Endometrial microvascular endothelial cells (primary cell): Measurements from ENCODE around the gene GET4. TPM values are rescaled to one million over a fixed set of nuclear protein-coding genes. Genes with fewer than 3 reads are reported as not detected.
"Not testable (repeated sequence)": the region's sequence is repeated elsewhere in the genome, so short reads cannot be mapped to it uniquely, and the experiment has no call there.

ENCODE experiments used
- in situ Hi-C: cut with HindIII; loops from 2 replicates; pipeline ENCODE4 v1.10.0; 2017; ENCODE audit warnings: low sequenced_read_pairs, low pct_unique_long_range_greater_than_20kb; ENCODE audit errors: inconsistent ontology term
- total RNA-seq: library from RNA; depleted of rRNA; stranded (reverse); fragments of >200 nt; gene quantifications from one replicate; pipeline ENCODE4 v1.2.3, GENCODE V29; 2015; ENCODE audit errors: inconsistent ontology term

The GET4 gene
- total RNA-seq, 1 donor from 2014 or later, result 45.6 TPM

DNA sequence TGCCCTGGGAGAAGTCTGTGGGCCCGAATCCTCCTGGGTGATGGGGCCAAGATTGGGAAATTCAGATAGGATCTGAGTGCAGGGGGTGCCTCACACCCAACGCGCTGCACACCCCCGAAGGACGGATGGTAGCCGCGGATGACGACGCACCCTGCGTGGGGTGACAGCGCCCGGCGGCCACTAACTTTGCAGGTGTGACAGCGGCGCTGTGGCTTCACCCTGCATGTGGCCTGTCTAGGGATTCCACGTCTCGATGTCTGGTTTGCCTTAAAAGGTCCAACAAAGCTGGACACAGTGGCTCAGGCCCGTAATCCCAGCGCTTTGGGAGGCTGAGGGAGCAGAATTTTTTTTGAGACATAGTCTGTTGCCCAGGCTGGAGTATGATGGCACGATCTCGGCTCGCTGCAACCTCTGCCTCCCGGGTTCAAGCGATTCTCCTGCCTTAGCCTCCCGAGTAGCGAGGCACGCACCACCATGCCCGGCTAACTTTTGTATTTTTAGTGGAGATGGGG, 59.6 kb downstream of the GET4 start:
- in situ Hi-C loops, result no loop called here

DNA sequence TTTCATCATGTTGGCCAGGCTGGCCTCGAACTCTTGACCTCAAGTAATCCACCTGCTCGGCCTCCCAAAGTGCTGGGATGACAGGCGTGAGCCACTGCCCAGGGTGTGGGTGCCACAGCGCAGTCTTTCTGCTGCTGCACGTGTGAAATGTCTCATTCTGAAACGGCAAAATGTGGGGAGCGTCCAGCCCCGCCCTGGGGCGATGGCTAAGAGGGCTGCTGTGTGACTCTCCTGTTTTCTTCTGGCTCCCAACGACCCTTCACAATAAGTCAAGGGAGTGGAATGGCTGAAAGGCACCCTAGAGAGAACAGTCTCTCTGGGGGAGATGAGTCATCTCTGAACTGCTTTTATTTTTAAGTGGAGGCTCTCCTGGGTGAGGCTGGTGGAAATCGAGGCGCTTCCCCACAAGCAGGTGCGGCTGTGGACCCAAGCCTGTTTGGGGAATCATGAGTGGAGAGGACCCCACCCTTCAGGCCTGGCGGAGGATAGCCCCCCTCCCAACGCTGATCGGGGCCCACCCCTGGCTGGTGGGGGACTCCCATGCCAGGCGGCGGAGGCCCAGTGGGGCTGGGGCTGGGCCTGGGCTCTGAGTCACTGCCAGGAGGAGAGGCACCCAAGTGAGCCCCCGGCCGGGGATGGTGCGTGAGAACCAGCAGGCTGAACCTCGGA, 60.2 kb downstream of the GET4 start:
- in situ Hi-C loops, result no loop called here

DNA sequence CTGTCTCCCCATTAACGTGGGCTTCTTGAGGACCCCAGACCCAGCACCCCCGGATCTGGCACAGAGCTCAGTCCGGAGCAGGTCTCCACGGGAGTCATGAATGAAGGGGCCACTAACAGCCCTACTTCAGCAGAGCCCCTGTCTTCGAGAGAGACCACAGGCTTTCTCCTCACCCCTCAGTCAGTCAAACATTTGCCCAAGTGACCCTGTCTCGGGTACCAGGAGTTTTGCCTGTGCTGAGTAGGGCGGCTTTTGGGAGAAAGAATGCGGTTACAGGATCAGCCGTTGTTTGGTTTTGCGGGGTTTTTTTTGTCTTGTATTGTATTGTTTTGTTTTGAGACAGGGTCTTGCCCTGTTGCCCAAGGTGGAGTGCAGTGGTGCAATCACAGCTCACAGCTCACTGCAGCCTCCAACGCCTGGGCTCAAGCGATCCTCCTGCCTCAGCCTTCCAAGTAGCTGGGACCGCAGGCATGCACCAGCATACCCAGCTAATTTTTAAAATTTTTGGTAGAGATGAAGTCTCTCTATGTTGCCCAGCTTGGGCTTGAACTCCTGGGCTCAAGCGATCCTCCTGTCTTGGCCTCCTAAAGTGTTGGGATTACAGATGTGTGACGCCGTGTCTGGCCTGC, 61.6 kb downstream of the GET4 start:
- in situ Hi-C loops, result no loop called here

DNA sequence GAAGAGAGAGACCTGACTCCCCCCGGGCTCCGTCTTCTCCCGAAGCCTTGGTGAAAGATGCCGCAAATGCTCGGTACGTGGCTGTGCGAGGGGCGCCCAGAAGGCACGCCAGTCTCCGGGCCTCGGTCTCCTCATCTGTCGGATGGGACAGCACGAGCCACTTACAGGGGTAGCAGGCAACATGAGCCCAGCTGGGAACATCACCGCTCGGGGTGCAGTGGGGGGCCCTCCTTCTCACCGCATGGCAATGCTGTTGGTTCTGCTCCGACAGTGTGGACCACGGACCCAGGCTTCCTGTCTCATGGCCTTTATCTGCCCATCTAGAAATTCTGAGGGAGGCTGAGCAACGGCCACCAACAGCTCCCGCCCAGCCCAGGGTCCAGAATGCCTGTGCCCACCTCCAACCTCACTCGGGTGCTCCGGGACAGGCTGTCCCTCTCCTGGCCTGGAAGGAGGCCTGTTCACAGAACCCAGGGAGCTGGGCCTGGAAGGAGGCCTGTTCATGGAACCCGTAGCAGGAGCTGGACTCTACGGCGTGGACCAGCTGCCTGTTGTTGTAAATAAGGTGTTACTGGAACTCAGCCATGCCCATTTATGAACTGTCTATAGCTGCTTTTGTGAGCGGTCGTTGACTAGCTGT, 62.3 kb downstream of the GET4 start:
- in situ Hi-C loops, result no loop called here

DNA sequence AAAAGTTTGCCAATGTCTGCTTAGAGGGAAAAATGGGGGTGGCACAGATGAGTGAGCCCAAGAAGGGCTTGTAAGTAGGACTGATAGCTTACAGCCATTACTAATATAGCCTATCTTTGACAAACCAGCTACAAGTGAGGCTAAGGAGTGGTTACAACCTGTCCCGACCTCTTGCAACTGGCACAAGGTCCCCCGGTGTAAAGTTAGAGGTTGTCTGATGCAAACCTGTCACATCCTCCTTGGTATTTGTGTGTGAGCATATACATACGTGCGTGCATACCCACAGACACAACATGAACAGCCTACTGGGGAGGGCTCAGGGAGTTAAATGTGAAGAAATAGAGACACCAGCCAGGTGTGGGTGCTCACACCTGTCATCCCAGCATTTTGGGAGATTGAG, 63.5 kb downstream of the GET4 start:
- in situ Hi-C loops, result no loop called here

DNA sequence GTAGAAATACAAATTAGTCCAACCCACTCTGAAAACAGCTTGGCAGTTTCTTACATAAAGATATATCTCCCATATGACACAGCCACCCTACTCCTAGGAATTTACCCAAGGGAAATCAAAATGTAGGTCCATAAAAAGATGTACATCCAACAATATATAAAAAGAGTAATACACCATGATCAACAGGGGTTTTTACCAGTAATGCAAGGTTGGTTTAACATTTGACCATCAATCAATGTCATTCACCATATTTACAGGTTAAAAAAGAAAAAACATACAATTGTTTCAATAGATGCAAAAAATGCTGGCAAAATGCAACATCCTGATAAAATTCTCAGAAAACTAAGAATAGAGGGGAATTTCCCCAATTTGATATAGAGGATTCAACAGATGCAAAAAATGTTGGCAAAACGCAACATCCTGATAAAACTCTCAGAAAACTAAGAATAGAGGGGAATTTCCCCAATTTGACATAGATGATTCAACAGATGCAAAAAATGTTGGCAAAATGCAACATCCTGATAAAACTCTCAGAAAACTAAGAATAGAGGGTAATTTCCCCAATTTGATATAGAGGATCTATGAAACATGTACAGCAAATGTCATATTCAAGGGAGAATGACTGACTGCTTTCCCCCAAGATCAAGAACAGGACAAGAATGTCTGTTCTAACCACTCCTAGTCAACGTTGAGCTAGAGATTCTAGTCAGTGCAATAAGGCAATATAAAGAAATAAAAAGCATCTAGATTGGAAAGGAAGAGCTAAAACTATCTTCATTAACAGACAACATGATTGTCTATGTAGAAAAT, 64.5 kb downstream of the GET4 start:
- in situ Hi-C loops, result no loop called here

DNA sequence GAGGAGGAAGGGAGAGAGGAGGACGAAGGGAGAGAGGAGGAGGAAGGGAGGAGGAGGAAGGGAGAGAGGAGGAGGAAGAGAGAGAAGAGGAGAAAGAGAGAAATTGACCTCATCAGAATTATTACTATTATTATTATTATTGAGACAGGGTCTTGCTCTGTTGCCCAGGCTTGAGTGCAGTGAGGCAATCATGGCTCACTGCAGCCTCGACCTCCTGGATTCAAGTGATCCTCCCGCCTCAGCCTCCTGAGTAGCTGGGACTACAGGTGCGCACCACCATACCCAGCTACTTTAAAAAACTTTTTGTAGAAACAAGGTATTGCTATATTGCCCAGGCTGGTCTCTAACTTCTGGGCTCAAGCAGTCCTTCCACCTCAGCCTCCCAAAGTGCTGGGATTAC, 67.4 kb downstream of the GET4 start:
- in situ Hi-C loops, result not testable (repeated sequence)

DNA sequence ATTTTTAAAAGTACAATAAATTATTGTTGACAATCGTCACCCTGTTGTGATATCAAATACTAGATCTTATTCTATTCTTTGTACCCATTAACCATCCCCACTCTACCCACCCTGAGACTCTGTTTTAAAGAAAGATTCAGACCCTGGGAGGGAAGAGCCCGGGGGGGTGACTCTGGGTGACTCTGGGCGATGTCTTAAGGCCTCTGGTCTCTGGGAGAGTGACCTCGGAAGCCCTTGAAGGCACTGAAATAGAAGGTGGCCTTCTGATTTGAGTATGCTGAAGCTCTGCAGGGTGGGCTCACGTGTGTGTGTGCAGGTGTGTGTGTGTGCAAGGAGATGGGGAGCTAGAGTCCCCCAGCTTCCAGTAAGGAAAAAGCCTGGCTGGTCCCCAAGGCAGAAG, 68.4 kb downstream of the GET4 start:
- in situ Hi-C loops, result no loop called here

DNA sequence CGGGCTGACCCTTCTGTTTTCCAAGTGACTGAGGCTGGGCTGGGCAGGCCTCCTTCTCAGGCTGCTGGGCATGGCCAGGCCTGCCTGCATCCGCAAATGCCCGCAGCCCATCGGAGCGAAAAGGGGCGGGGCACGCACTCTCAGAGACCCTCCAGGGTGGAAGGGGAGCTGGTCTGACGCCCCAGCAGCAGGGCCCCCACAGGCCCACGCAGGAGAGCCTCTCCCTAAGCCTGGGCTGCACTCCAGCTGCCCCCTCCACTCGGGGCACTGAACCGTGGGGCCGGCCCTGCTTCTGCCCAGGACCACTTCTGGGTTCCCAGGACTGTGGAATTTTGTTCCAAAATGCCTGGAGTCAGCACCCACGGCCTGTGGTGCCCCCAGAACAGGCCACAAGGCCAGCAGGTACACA, 68.8 kb downstream of the GET4 start:
- in situ Hi-C loops, result no loop called here

DNA sequence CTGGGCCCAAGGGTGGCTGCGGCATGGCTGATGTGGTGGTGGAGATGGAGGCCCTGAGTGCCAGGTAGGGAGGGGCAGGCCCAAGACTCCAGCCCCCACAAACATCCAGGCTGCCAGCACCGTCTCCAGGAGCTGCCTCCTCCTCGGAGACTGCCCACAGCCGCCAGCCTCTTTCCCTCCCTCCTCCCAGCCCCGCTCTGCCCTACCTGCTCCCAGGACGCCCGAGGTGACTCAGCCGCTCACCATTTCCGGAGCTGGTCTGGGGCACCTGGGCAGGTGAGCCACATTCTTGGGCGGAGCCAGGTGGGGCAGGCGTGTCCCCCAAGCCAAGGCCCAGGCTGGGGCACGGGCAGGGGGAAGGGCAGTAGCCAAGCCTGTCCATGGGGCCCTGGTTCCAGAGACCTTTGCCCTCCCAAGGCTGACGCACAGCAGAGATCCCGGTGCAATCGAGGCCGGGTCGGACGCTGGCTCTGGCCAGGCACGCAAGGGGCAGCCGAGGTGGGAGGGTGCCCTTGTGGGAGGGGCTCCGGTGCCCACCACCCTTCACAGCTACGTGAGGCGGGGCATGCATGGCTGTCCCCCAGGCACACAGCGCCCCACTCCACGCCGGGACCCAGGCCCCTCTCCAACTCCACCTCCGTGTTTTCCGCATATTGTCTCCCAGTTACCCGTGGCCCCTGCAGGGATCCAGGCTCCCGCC, 69.4 kb downstream of the GET4 start:
- in situ Hi-C loops, result no loop called here

Other genes starting within 250 kb of the GET4 start
- 55.6 TPM for gene DNAAF5, start 149.9 kb upstream of the GET4 start, total RNA-seq
- 17.2 TPM for gene PRKAR1B, start 149.3 kb upstream of the GET4 start, total RNA-seq
- gene SUN1, start 44.1 kb upstream of the GET4 start, total RNA-seq, result 100 TPM
- 6.4 TPM for gene ADAP1, start 78.1 kb downstream of the GET4 start, total RNA-seq
- gene COX19, start 99.0 kb downstream of the GET4 start, total RNA-seq, result 5.6 TPM
- not detected for gene CYP2W1, start 106.6 kb downstream of the GET4 start, total RNA-seq
- 5.2 TPM for gene GPR146, start 168.0 kb downstream of the GET4 start, total RNA-seq
- 0.28 TPM for gene GPER1, start 211.6 kb downstream of the GET4 start, total RNA-seq